HCT116 (cell line): ENCODE data around the gene FER.

Experiments used
- POLR2A ChIP-seq: IDR thresholded peaks from 2 replicates; pipeline ENCODE4 v1.7.0; 2011; ENCODE audit warnings: borderline replicate concordance; ENCODE audit not compliant: insufficient read depth, insufficient read length; ENCODE audit errors: extremely low read depth
- POLR2AphosphoS5 ChIP-seq: IDR thresholded peaks from 2 replicates; pipeline ENCODE4 v1.6.1; 2011; ENCODE audit warnings: mild to moderate bottlenecking, low read depth, low read length, moderate library complexity
- TF ChIP-seq, protein P1 (sequence below): IDR thresholded peaks from 2 replicates; pipeline ENCODE4 v1.6.1; 2012
- TF ChIP-seq, protein P2 (sequence below): IDR thresholded peaks from 2 replicates; pipeline ENCODE4 v1.6.1; 2011; ENCODE audit warnings: mild to moderate bottlenecking, low read length, moderate library complexity; ENCODE audit not compliant: insufficient replicate concordance; ENCODE audit errors: extremely low read depth

DNA sequence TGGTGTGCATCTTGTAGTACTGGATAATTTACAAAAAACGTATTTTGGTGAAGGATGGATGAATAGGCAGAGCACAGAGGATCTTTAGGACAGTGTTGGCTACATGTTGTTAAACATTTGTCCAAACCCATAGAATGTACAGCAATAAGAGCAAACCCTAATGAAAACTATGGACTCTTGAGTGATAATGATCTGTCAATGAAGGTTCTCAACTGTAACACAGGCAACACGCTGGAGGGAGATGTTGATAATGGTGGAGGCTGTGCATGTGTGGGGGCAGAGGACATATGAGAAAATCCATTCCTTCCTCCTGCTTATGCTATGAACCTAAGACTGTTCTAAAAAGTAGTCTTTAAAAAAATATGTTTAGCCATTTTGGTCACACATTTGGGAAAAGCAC is 194.0 kb downstream of the FER start:
- TF ChIP-seq POLR2A (no peak), POLR2AphosphoS5 (no peak)
- TF ChIP-seq, protein P1, sequence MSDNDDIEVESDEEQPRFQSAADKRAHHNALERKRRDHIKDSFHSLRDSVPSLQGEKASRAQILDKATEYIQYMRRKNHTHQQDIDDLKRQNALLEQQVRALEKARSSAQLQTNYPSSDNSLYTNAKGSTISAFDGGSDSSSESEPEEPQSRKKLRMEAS = no peak
- TF ChIP-seq, protein P2, sequence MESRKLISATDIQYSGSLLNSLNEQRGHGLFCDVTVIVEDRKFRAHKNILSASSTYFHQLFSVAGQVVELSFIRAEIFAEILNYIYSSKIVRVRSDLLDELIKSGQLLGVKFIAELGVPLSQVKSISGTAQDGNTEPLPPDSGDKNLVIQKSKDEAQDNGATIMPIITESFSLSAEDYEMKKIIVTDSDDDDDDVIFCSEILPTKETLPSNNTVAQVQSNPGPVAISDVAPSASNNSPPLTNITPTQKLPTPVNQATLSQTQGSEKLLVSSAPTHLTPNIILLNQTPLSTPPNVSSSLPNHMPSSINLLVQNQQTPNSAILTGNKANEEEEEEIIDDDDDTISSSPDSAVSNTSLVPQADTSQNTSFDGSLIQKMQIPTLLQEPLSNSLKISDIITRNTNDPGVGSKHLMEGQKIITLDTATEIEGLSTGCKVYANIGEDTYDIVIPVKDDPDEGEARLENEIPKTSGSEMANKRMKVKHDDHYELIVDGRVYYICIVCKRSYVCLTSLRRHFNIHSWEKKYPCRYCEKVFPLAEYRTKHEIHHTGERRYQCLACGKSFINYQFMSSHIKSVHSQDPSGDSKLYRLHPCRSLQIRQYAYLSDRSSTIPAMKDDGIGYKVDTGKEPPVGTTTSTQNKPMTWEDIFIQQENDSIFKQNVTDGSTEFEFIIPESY = no peak
